CD4-positive, alpha-beta memory T cell (primary cell): Measurements from ENCODE around the gene PLPPR1. TPM values are rescaled to one million over a fixed set of nuclear protein-coding genes. Genes with fewer than 3 reads are reported as not detected.
"Not testable (repeated sequence)": the region's sequence is repeated elsewhere in the genome, so short reads cannot be mapped to it uniquely, and the experiment has no call there.

Experiments used
- CTCF ChIA-PET: fragments of 350-600 bp; sonication (Branson Sonifier 250); formaldehyde crosslinking; loops from one replicate; lab custom pipeline; 2021; ENCODE audit warnings: inconsistent platforms; ENCODE audit not compliant: partially characterized antibody; lab: Charles Lee
- POLR2A ChIA-PET: fragments of 350-600 bp; sonication (Branson Sonifier 250); formaldehyde crosslinking; loops from one replicate; lab custom pipeline; 2021; ENCODE audit not compliant: partially characterized antibody; lab: Charles Lee
- DNase-seq, 5 donors: peaks; one replicate each; pipeline versions ENCODE4 v3.0.0 to v3.0.0-alpha.2; 2020 to 2022; ENCODE audit warnings: mixed read lengths in 1 of 5
- H3K27ac ChIP-seq: one replicate; pipeline ENCODE4 v1.7.0; 2013; ENCODE audit warnings: low read depth, low read length
- H3K27me3 ChIP-seq: 2 replicates; pipeline ENCODE4 v1.7.0; 2013; ENCODE audit warnings: mild to moderate bottlenecking, low read length, moderate library complexity; ENCODE audit not compliant: insufficient read depth
- H3K36me3 ChIP-seq: 2 replicates; pipeline ENCODE4 v1.7.0; 2013; ENCODE audit warnings: mild to moderate bottlenecking, low read length, moderate library complexity; ENCODE audit not compliant: insufficient read depth
- H3K4me1 ChIP-seq: 2 replicates; pipeline ENCODE4 v1.7.0; 2013; ENCODE audit warnings: mild to moderate bottlenecking, low read length, moderate library complexity; ENCODE audit not compliant: insufficient read depth
- H3K4me3 ChIP-seq, 2 donors: one replicate each; pipeline ENCODE4 v1.7.0; 2013; ENCODE audit warnings: low read length in 2 of 2, mild to moderate bottlenecking in 1 of 2
- H3K9me3 ChIP-seq, 2 donors: one replicate each; pipeline ENCODE4 v1.7.0; 2013; ENCODE audit warnings: low read length in 2 of 2, control low read depth in 1 of 2; ENCODE audit not compliant: control insufficient read depth in 1 of 2
- H3K27ac Mint-ChIP-seq, 7 donors: one replicate each; pipeline ENCODE4 v1.8.0; 2020 to 2021; ENCODE audit warnings: mixed read lengths in 7 of 7, mild to moderate bottlenecking in 6 of 7, inconsistent platforms in 3 of 7, moderate library complexity in 3 of 7
- H3K27me3 Mint-ChIP-seq, 2 donors: one replicate each; pipeline ENCODE4 v1.8.0; 2020 to 2021; ENCODE audit warnings: mixed read lengths in 2 of 2
- H3K36me3 Mint-ChIP-seq, 2 donors: one replicate each; pipeline ENCODE4 v1.8.0; 2020 to 2021; ENCODE audit warnings: mixed read lengths in 2 of 2, inconsistent platforms in 1 of 2, mild to moderate bottlenecking in 1 of 2
- H3K4me1 Mint-ChIP-seq, 4 donors: one replicate each; pipeline ENCODE4 v1.8.0; 2020 to 2021; ENCODE audit warnings: mixed read lengths in 4 of 4, mild to moderate bottlenecking in 1 of 4
- H3K4me3 Mint-ChIP-seq, 8 donors: one replicate each; pipeline ENCODE4 v1.8.0; 2020 to 2021; ENCODE audit warnings: mixed read lengths in 8 of 8, mild to moderate bottlenecking in 7 of 8, moderate library complexity in 6 of 8, inconsistent platforms in 3 of 8
- H3K9me3 Mint-ChIP-seq, 8 donors: one replicate each; pipeline ENCODE4 v1.8.0; 2020 to 2021; ENCODE audit warnings: mixed read lengths in 8 of 8, mild to moderate bottlenecking in 5 of 8, inconsistent platforms in 3 of 8, moderate library complexity in 1 of 8
- intact Hi-C: fragments of 100-400 bp; cut with micrococcal nuclease; formaldehyde crosslinking; loops from one replicate; pipeline ENCODE4 v1.15.1; 2023
- polyA plus RNA-seq, 2 donors: library from polyadenylated mRNA; unstranded; fragments of 300-500 nt; fragmentation: Illumina TruSeq; gene quantifications; one replicate each; pipeline ENCODE4 v1.2.3, GENCODE V29; 2021
- total RNA-seq, 2 experiments: library from RNA; stranded (reverse); gene quantifications; one replicate each; pipeline ENCODE4 v1.2.3, GENCODE V29; 2021

Gene PLPPR1
- total and polyA plus RNA-seq, 4 experiments from 2014 or later: not detected

- Mint-ChIP-seq H3K27me3 (peaks cover 16 to 21% of the 10 kb centered on the region in 2 donors), H3K36me3 (no peaks in the 10 kb centered on the region), H3K9me3 (peaks cover 0 to 10% (median 3%) of the 10 kb centered on the region in 8 donors), H3K27ac (no peak overlapping the region), H3K4me3 (no peak overlapping the region), H3K4me1 (no peaks in the 10 kb centered on the region)
- intact Hi-C loops: no loop called here
- Histone ChIP-seq H3K27me3 (no peaks in the 10 kb centered on the region), H3K4me1 (no peaks in the 10 kb centered on the region), H3K36me3 (no peaks in the 10 kb centered on the region), H3K27ac (no peak overlapping the region), H3K9me3 (no peaks in the 10 kb centered on the region), H3K4me3 (no peak overlapping the region)
- ChIA-PET POLR2A (no interaction called here), CTCF (no interaction called here)
- DNase-seq: no peak
These were observed 1.5 kb downstream of the PLPPR1 start for GRCh38 chr9:101030086-101030391.

DNA sequence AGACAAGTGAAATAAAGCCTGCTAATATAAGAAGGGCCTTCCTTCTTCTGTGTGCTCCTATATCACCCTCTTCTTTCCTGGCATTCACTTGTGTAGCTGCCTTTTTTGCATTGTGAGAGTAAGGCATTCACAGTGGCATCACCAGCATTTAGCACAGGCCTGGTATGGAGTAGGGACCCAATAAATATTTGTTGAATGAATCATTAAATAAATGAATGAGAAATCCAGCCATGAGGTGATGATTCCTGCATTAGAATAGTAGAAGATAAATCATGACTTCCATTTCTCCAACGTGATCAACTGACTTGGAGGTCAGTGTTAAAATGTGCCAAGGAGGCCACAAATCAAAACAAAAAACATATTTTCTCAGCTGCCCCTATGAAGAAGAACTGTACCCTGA, 3.9 kb downstream of the PLPPR1 start:
- Mint-ChIP-seq H3K4me3 (no peak overlapping the region), H3K27me3 (peaks cover 10 to 16% of the 10 kb centered on the region in 2 donors), H3K36me3 (no peaks in the 10 kb centered on the region), H3K4me1 (no peaks in the 10 kb centered on the region), H3K9me3 (peaks cover 0 to 10% (median 2%) of the 10 kb centered on the region in 8 donors), H3K27ac (no peak overlapping the region)
- ChIA-PET POLR2A (no interaction called here), CTCF (no interaction called here)
- no peaks in the 10 kb centered on the region for H3K9me3 ChIP-seq
- H3K4me3 ChIP-seq: no peak overlapping the region
- DNase-seq: no peak
- H3K36me3 ChIP-seq: no peaks in the 10 kb centered on the region
- intact Hi-C loops: no loop called here
- H3K4me1 ChIP-seq: no peaks in the 10 kb centered on the region
- H3K27me3 ChIP-seq: no peaks in the 10 kb centered on the region
- H3K27ac ChIP-seq: no peak overlapping the region

- intact Hi-C loops: no loop called here
- ChIA-PET POLR2A (no interaction called here), CTCF (no interaction called here)
- Histone ChIP-seq H3K4me1 (no peaks in the 10 kb centered on the region), H3K4me3 (no peak overlapping the region), H3K27ac (no peak overlapping the region), H3K27me3 (no peaks in the 10 kb centered on the region), H3K9me3 (no peaks in the 10 kb centered on the region), H3K36me3 (no peaks in the 10 kb centered on the region)
- no peaks in the 10 kb centered on the region for H3K4me1 Mint-ChIP-seq
- no peaks in the 10 kb centered on the region for H3K36me3 Mint-ChIP-seq
- peaks cover 0 to 10% (median 3%) of the 10 kb centered on the region in 8 donors for H3K9me3 Mint-ChIP-seq
- peaks cover 9 to 11% of the 10 kb centered on the region in 2 donors for H3K27me3 Mint-ChIP-seq
- H3K27ac Mint-ChIP-seq: no peak overlapping the region
- no peak overlapping the region for H3K4me3 Mint-ChIP-seq
- no peak for DNase-seq
These were observed 5.7 kb downstream of the PLPPR1 start for GRCh38 chr9:101034222-101034621.

DNA sequence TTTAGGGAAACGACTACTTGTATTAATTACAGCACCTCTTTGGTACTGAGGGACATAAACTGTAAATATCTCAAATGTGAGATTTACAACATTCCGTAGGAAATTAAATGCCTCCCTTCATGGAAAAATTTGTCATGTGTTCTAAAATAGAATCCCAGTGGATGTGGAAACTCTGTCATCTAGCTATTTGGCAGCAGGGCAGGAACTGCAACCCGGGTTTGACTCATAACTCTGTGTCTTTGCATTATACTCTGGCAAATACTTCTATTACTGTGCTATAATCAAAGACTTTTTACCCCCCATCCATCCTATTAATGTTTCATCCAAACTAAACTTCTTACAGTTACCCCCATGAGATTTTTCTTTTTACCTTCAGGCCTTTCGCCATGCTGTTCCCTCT, 6.6 kb downstream of the PLPPR1 start:
- H3K4me3 ChIP-seq: no peak overlapping the region
- Mint-ChIP-seq H3K36me3 (no peaks in the 10 kb centered on the region), H3K27me3 (peaks cover 5 to 9% of the 10 kb centered on the region in 2 donors), H3K4me1 (no peaks in the 10 kb centered on the region), H3K9me3 (peaks cover 0 to 9% (median 4%) of the 10 kb centered on the region in 8 donors), H3K27ac (no peak overlapping the region), H3K4me3 (no peak overlapping the region)
- POLR2A ChIA-PET: no interaction called here
- no peaks in the 10 kb centered on the region for H3K4me1 ChIP-seq
- no peaks in the 10 kb centered on the region for H3K9me3 ChIP-seq
- H3K36me3 ChIP-seq: no peaks in the 10 kb centered on the region
- no peaks in the 10 kb centered on the region for H3K27me3 ChIP-seq
- intact Hi-C loops: no loop called here
- H3K27ac ChIP-seq: no peak overlapping the region
- CTCF ChIA-PET: no interaction called here
- DNase-seq: no peak

GRCh38 chr9:101037430-101037829, 8.9 kb downstream of the PLPPR1 start:
- Histone ChIP-seq H3K27ac (no peak overlapping the region), H3K4me1 (no peaks in the 10 kb centered on the region), H3K36me3 (no peaks in the 10 kb centered on the region), H3K4me3 (no peak overlapping the region), H3K9me3 (no peaks in the 10 kb centered on the region), H3K27me3 (no peaks in the 10 kb centered on the region)
- Mint-ChIP-seq H3K27me3 (no peaks in the 10 kb centered on the region), H3K4me3 (no peak overlapping the region), H3K27ac (no peak overlapping the region), H3K9me3 (peaks cover 0 to 5% (median 2%) of the 10 kb centered on the region in 8 donors), H3K4me1 (no peaks in the 10 kb centered on the region), H3K36me3 (no peaks in the 10 kb centered on the region)
- intact Hi-C loops: no loop called here
- POLR2A ChIA-PET: no interaction called here
- DNase-seq: no peak
- CTCF ChIA-PET: no interaction called here

DNA sequence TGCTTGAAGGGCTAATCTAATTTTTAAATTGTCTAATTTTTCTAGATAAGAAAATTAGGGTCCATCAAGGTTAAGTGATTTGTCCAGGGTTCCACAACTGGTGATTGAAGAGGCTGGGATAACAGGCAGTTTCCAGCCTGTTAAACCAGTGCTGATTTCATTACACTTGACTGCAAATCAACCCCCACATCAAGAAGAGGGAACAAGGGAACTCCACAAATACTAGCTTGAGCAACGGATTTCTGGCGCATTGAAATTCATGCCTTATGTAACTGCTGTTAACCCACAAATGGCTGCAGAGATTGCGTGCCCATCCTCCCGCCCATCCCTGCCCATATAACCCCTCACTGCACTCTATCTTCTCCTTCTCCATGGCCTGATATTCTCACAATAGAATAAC, 10.0 kb downstream of the PLPPR1 start:
- peaks cover 0 to 5% (median 1%) of the 10 kb centered on the region in 8 donors for H3K9me3 Mint-ChIP-seq
- DNase-seq: no peak
- ChIA-PET CTCF (no interaction called here), POLR2A (no interaction called here)
- Histone ChIP-seq H3K4me1 (no peaks in the 10 kb centered on the region), H3K4me3 (no peak overlapping the region), H3K27ac (no peak overlapping the region), H3K36me3 (no peaks in the 10 kb centered on the region), H3K9me3 (no peaks in the 10 kb centered on the region), H3K27me3 (no peaks in the 10 kb centered on the region)
- H3K4me3 Mint-ChIP-seq: no peak overlapping the region
- no peaks in the 10 kb centered on the region for H3K36me3 Mint-ChIP-seq
- intact Hi-C loops: no loop called here
- no peak overlapping the region for H3K27ac Mint-ChIP-seq
- no peaks in the 10 kb centered on the region for H3K27me3 Mint-ChIP-seq
- H3K4me1 Mint-ChIP-seq: no peaks in the 10 kb centered on the region

DNA sequence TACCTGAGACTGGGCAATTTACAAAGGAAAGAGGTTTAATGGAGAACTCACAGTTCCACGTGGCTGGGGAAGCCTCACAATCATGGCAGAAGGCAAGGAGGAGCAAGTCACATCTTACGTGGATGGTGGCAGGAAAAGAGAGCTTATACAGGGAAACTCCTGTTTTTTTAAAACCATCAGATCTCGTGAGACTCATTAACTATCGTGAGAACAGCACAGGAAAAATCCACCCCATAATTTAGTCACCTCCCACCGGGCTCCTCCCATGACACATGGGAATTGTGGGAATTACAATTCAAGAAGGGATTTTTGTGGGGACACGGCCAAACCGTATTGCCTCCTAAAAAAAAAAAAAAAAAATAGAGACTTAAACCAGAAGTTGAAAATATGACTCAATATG, 11.1 kb downstream of the PLPPR1 start:
- H3K9me3 ChIP-seq, intact Hi-C loops, DNase-seq, H3K27ac ChIP-seq, H3K27me3 Mint-ChIP-seq, H3K27ac Mint-ChIP-seq, H3K36me3 ChIP-seq, H3K4me3 ChIP-seq, H3K27me3 ChIP-seq, H3K36me3 Mint-ChIP-seq, H3K4me1 Mint-ChIP-seq, CTCF ChIA-PET, H3K9me3 Mint-ChIP-seq, H3K4me3 Mint-ChIP-seq, H3K4me1 ChIP-seq, POLR2A ChIA-PET: not testable (repeated sequence)

GRCh38 chr9:101047848-101048397, 19.4 kb downstream of the PLPPR1 start:
- no peaks in the 10 kb centered on the region for H3K36me3 Mint-ChIP-seq
- Histone ChIP-seq H3K4me1 (no peaks in the 10 kb centered on the region), H3K9me3 (no peaks in the 10 kb centered on the region), H3K27ac (no peak overlapping the region), H3K4me3 (no peak overlapping the region), H3K27me3 (no peaks in the 10 kb centered on the region), H3K36me3 (no peaks in the 10 kb centered on the region)
- no peaks in the 10 kb centered on the region for H3K27me3 Mint-ChIP-seq
- H3K4me3 Mint-ChIP-seq: no peak overlapping the region
- intact Hi-C loops: no loop called here
- no peak overlapping the region for H3K27ac Mint-ChIP-seq
- peaks cover 0 to 8% (median 0%) of the 10 kb centered on the region in 8 donors for H3K9me3 Mint-ChIP-seq
- POLR2A ChIA-PET: no interaction called here
- no peaks in the 10 kb centered on the region for H3K4me1 Mint-ChIP-seq
- CTCF ChIA-PET: no interaction called here
- DNase-seq: no peak
